Activated T-cell treated with anti-CD3 and anti-CD28 coated beads, Interleukin-2, amount 50 U/mL, for 4 hours (primary cell): ENCODE data around the gene NBAS. TPM values are rescaled to one million over a fixed set of nuclear protein-coding genes. Genes with fewer than 3 reads are reported as not detected.
"Not testable (repeated sequence)": the region's sequence is repeated elsewhere in the genome, so short reads cannot be mapped to it uniquely, and the experiment has no call there.

ENCODE experiments used
- ATAC-seq, 2 donors: fragments of 200-7000 bp; cut with Tn5 transposase; one replicate each; pipeline ENCODE4 v1.10.0; 2021
- DNase-seq: peaks from one replicate; pipeline ENCODE4 v3.0.0-alpha.2; 2020
- H3K27me3 Mint-ChIP-seq: one replicate; pipeline ENCODE4 v1.8.0; 2021; ENCODE audit warnings: low read depth, mixed read lengths
- H3K36me3 Mint-ChIP-seq: one replicate; pipeline ENCODE4 v1.8.0; 2022; ENCODE audit warnings: mixed read lengths; ENCODE audit not compliant: insufficient read depth
- H3K4me1 Mint-ChIP-seq: one replicate; pipeline ENCODE4 v1.8.0; 2021; ENCODE audit warnings: low read depth, mixed read lengths
- H3K4me3 Mint-ChIP-seq: one replicate; pipeline ENCODE4 v1.8.0; 2021; ENCODE audit warnings: mild to moderate bottlenecking, moderate library complexity, mixed read lengths
- H3K9me3 Mint-ChIP-seq: one replicate; pipeline ENCODE4 v1.8.0; 2021; ENCODE audit warnings: mixed read lengths
- total RNA-seq, 3 donors: library from RNA; stranded (reverse); gene quantifications; one replicate each; pipeline ENCODE4 v1.2.1, GENCODE V29; 2021

Gene NBAS
- total RNA-seq, 3 donors from 2014 or later = 28.5 to 30.4 (median 29.7) TPM

GRCh38 chr2:15471606-15472005 lies 89.5 kb downstream of the NBAS start:
- H3K4me1 Mint-ChIP-seq = no peaks in the 10 kb centered on the region
- peaks cover 57% of the 10 kb centered on the region for H3K36me3 Mint-ChIP-seq
- H3K4me3 Mint-ChIP-seq = no peak overlapping the region
- no peak for ATAC-seq
- peaks cover 8% of the 10 kb centered on the region for H3K9me3 Mint-ChIP-seq
- no peak for DNase-seq
- H3K27me3 Mint-ChIP-seq = no peaks in the 10 kb centered on the region

DNA sequence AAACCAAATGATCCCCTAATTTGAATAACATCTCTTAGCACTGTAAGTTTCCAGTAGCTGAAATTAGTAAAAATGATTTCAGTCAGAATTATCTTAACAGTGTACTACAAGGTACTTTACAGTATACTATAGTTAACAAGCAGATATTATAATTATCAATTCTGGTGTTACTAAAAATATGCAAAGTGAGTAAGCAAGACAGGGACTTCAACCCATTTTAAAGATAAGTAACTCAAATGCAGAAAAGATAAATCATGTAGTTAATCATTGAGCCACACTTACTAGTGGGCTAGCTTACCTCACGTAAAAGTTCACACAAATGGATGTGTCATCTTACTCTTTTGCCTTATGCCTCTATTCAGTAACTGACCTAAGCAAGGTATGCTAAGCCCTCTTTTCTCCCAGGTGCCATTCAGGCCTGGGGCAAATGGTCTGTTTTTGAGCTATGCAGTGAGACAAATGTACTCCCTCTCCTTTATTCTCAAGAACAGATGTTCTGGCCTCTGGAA lies 101.0 kb downstream of the NBAS start:
- H3K9me3 Mint-ChIP-seq = no peaks in the 10 kb centered on the region
- no peaks in the 10 kb centered on the region for H3K27me3 Mint-ChIP-seq
- H3K4me3 Mint-ChIP-seq = no peak overlapping the region
- peaks cover 51% of the 10 kb centered on the region for H3K36me3 Mint-ChIP-seq
- H3K4me1 Mint-ChIP-seq = no peaks in the 10 kb centered on the region
- ATAC-seq (no peak), DNase-seq (no peak)

DNA sequence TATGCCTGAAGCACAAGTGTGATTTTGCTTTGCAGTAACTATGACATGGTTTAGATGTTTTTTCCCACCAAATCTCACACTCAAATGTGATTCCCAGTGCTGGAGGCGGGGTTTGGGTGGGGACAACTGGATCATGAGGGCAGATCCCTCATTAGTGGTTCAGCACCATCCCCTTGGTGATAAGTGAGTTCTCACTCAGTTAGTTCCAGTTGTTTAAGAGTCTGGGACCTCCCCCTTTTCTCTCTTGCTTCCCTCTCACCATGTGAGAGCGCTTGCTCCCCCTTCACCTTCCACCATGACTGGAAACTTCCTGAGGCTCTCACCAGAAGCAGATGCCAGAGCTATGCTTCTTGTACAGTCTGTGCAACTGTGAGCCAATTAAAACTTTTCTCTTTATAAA lies 102.9 kb downstream of the NBAS start:
- Mint-ChIP-seq H3K9me3 (no peaks in the 10 kb centered on the region), H3K27me3 (no peaks in the 10 kb centered on the region), H3K4me1 (no peaks in the 10 kb centered on the region), H3K36me3 (peaks cover 38% of the 10 kb centered on the region), H3K4me3 (no peak overlapping the region)
- DNase-seq (no peak), ATAC-seq (no peak)

DNA sequence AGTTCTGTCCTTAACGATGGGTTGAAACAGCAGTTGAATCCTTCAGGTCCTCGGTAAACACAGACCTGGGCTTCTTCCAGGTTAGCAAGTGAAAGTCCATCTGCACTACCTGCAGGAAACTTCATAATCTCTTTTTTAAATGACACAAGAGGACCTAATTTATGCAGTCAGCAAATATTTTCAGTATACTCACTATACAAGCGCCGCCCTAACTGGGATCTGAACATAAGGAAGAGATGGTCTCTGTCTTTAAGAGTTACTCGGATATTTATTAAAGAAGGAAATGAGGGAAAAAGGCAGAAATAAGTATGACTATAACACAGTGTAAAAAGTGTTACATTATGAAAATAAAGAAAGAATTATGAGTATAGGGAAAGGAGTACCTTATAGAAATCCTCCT lies 103.3 kb downstream of the NBAS start:
- ATAC-seq (no peak), DNase-seq (no peak)
- H3K9me3 Mint-ChIP-seq = no peaks in the 10 kb centered on the region
- H3K4me1 Mint-ChIP-seq = no peaks in the 10 kb centered on the region
- no peaks in the 10 kb centered on the region for H3K27me3 Mint-ChIP-seq
- no peak overlapping the region for H3K4me3 Mint-ChIP-seq
- H3K36me3 Mint-ChIP-seq = peaks cover 35% of the 10 kb centered on the region

- no peak overlapping the region for H3K4me3 Mint-ChIP-seq
- DNase-seq (no peak), ATAC-seq (no peak)
- H3K4me1 Mint-ChIP-seq = no peaks in the 10 kb centered on the region
- H3K36me3 Mint-ChIP-seq = peaks cover 37% of the 10 kb centered on the region
- H3K27me3 Mint-ChIP-seq = no peaks in the 10 kb centered on the region
- no peaks in the 10 kb centered on the region for H3K9me3 Mint-ChIP-seq
Observed at GRCh38 chr2:15456352-15456751, 104.8 kb downstream of the NBAS start.

- Mint-ChIP-seq H3K4me3 (no peak overlapping the region), H3K9me3 (peaks cover 10% of the 10 kb centered on the region), H3K36me3 (peaks cover 35% of the 10 kb centered on the region), H3K4me1 (no peaks in the 10 kb centered on the region), H3K27me3 (no peaks in the 10 kb centered on the region)
- no peak for ATAC-seq
- DNase-seq = no peak
Observed at GRCh38 chr2:15450808-15451207, 110.3 kb downstream of the NBAS start.

DNA sequence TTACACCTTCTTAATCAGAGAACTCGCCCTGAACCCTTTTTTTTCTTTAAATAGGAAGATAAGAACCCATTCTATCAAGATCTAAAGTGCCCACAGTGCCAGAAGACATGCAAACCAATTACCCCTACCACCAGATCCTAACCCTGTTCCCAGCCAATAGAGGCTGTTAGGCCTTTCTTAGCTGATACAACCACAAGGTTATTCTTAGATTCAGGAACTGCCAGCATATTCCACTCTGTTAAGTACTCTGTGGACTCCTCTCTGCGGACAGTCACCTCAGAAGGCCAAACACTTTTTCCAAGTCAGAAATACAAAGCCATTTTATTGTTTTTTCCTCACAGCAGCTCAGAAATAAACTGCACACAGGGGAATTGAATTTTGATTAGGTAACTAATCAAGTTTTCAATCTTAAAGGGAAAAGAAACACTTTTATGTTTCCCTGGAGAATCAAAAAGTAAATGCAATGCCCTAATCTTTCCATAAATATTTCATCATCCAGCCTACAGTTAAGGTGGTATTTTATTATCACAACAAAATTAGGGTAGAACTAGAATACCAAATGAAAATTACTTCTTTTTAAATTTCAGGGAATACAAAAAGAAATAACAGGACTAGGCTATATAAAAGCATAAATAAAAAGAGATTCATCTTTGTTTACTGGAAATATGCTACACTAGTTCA lies 111.4 kb downstream of the NBAS start:
- Mint-ChIP-seq H3K27me3 (no peaks in the 10 kb centered on the region), H3K4me3 (no peak overlapping the region)
- no peak for ATAC-seq

GRCh38 chr2:15448250-15448839 lies 112.8 kb downstream of the NBAS start:
- Mint-ChIP-seq H3K27me3 (no peaks in the 10 kb centered on the region), H3K4me3 (no peak overlapping the region), H3K9me3 (peaks cover 13% of the 10 kb centered on the region), H3K36me3 (peaks cover 35% of the 10 kb centered on the region), H3K4me1 (no peaks in the 10 kb centered on the region)
- ATAC-seq = no peak
- no peak for DNase-seq

More for the DNA sequence above, 111.4 kb downstream of the NBAS start:
- H3K4me1 Mint-ChIP-seq = no peaks in the 10 kb centered on the region
- H3K9me3 Mint-ChIP-seq = peaks cover 13% of the 10 kb centered on the region
- peaks cover 37% of the 10 kb centered on the region for H3K36me3 Mint-ChIP-seq
- DNase-seq = no peak

DNA sequence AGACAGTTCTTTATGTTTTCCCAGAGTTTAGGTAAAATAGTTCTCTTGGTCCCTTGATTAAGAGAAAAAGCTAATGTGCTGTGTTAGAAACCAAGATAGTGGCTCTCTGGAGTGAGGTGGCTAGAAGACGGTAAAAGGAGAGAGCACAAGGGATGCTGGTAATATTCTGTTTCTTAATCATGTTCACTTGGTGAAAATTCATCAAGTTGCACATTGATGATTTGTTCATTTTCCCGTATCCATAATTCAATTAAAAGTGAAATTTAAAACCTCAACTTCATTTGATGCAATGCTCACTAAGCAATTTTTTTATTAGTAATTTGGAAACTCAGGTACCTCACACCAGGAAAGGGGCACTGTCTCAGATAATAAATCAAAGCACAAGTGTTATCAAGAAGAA lies 113.8 kb downstream of the NBAS start:
- Mint-ChIP-seq H3K36me3 (peaks cover 28% of the 10 kb centered on the region), H3K27me3 (no peaks in the 10 kb centered on the region), H3K9me3 (peaks cover 13% of the 10 kb centered on the region)

DNA sequence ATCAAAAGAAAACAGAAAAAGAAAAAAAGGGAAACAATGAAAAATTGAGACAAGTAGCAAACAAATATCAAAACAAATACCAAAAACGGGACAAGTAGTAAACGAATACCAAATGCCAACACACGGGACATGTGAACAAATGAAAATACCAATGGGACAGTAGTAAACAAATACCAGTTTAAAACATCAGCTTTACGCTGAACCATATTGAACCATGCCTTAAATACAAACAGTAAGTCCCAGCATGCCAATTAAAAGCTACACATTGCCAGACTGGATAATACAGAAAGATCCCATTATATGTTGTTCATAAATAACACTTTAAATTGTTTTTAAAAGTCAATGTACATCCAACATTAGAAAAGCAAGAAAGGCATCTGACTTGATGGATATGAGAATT lies 114.2 kb downstream of the NBAS start:
- DNase-seq (no peak), ATAC-seq (no peak)
- H3K27me3 Mint-ChIP-seq = no peaks in the 10 kb centered on the region
- H3K9me3 Mint-ChIP-seq = peaks cover 13% of the 10 kb centered on the region
- H3K4me1 Mint-ChIP-seq = no peaks in the 10 kb centered on the region
- H3K4me3 Mint-ChIP-seq = no peak overlapping the region
- peaks cover 30% of the 10 kb centered on the region for H3K36me3 Mint-ChIP-seq

More for the DNA sequence above, 113.8 kb downstream of the NBAS start:
- Mint-ChIP-seq H3K4me3 (no peak overlapping the region), H3K4me1 (no peaks in the 10 kb centered on the region)
- DNase-seq (no peak), ATAC-seq (no peak)

- ATAC-seq (no peak), DNase-seq (no peak)
- H3K9me3 Mint-ChIP-seq = peaks cover 13% of the 10 kb centered on the region
- no peaks in the 10 kb centered on the region for H3K27me3 Mint-ChIP-seq
- no peaks in the 10 kb centered on the region for H3K4me1 Mint-ChIP-seq
- H3K36me3 Mint-ChIP-seq = peaks cover 26% of the 10 kb centered on the region
- H3K4me3 Mint-ChIP-seq = no peak overlapping the region
Observed at GRCh38 chr2:15445891-15446562, 115.1 kb downstream of the NBAS start.

GRCh38 chr2:15439768-15440524 lies 121.2 kb downstream of the NBAS start:
- ATAC-seq = not testable (repeated sequence)

GRCh38 chr2:15439366-15439765 lies 121.8 kb downstream of the NBAS start:
- not testable (repeated sequence) for H3K4me1 Mint-ChIP-seq, DNase-seq, H3K4me3 Mint-ChIP-seq, H3K9me3 Mint-ChIP-seq, ATAC-seq, H3K27me3 Mint-ChIP-seq
- peaks cover 18% of the 10 kb centered on the region for H3K36me3 Mint-ChIP-seq

More at GRCh38 chr2:15439768-15440524, 121.2 kb downstream of the NBAS start:
- H3K27me3 Mint-ChIP-seq, DNase-seq, H3K4me1 Mint-ChIP-seq, H3K4me3 Mint-ChIP-seq, H3K9me3 Mint-ChIP-seq: not testable (repeated sequence)
- peaks cover 18% of the 10 kb centered on the region for H3K36me3 Mint-ChIP-seq

DNA sequence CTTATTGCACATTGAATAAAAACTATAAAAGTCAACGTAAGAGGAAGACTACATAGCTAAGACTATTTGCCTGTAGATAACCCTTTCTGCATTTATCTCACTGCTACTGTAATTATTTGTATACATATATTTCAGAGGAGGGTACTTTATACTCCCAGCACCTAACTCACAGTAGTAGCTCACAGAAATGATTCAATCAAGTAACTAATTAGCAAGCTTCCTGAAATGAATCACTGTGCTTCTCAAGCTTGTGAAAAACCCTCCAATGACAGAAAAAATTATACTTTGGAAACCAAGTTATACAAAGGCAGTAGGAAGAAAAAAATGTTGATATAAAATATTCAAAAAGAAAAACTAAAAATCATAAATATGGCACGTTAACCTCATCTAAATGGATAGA lies 124.9 kb downstream of the NBAS start:
- no peak for ATAC-seq
- Mint-ChIP-seq H3K36me3 (peaks cover 23% of the 10 kb centered on the region), H3K4me3 (no peak overlapping the region), H3K27me3 (no peaks in the 10 kb centered on the region), H3K9me3 (no peaks in the 10 kb centered on the region), H3K4me1 (no peaks in the 10 kb centered on the region)
- no peak for DNase-seq
